ENCODE data around the gene RBBP8NL.

RBBP8NL gene

GRCh38 chr20:62446481-62446880 lies 19.1 kb upstream of the RBBP8NL start:
- no peak for DNase-seq (ENCODE audit: low read depth, low spot score)
- POLR2A ChIA-PET = no interaction called here
- TF ChIP-seq, protein P1, sequence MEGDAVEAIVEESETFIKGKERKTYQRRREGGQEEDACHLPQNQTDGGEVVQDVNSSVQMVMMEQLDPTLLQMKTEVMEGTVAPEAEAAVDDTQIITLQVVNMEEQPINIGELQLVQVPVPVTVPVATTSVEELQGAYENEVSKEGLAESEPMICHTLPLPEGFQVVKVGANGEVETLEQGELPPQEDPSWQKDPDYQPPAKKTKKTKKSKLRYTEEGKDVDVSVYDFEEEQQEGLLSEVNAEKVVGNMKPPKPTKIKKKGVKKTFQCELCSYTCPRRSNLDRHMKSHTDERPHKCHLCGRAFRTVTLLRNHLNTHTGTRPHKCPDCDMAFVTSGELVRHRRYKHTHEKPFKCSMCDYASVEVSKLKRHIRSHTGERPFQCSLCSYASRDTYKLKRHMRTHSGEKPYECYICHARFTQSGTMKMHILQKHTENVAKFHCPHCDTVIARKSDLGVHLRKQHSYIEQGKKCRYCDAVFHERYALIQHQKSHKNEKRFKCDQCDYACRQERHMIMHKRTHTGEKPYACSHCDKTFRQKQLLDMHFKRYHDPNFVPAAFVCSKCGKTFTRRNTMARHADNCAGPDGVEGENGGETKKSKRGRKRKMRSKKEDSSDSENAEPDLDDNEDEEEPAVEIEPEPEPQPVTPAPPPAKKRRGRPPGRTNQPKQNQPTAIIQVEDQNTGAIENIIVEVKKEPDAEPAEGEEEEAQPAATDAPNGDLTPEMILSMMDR (IDR thresholded peaks at IDR 0.05; ENCODE audit: insufficient read depth, low read length, missing control alignments) = no peak
- H3K4me3 ChIP-seq (ENCODE audit: low read depth, low read length) = no peak overlapping the region
- CTCF ChIA-PET = no interaction called here

DNA sequence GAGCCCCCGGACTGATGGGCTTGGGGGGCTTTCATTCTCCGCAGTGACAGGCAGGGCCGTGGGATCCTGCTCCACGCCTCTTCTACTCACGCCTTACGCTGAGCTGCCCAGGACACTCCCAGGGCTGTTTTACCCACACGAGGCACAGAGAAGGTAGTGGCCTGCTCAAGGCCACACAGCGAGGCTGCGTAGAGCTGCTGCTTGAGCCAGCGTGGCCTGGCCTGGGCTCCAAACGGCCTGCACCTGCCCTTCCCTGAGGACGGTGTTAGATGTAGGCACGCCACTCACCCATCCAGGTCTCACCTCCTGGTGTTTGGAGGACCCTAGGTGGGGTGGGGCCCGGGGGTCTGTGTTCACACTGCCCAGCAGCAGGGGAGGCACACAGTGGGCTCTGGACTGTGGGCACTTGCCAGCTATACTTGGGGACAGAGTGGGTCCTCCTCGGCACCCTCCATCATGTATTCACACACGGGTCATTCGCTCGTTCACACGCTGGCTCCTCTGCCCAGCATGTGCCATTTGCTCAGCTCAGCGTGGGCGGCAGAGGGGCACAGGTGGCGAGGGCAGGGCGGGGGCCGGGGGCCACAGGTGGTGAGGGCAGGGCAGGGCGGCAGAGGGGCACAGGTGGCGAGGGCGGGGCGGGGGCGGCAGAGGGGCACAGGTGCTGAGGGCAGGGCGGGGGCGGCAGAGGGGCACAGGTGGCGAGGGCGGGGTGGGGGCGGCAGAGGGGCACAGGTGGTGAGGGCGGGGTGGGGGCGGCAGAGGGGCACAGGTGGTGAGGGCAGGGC lies 18.4 kb upstream of the RBBP8NL start:
- TF ChIP-seq, protein P1 (IDR thresholded peaks at IDR 0.05; ENCODE audit: insufficient read depth, low read length, missing control alignments) = no peak
- DNase-seq (ENCODE audit: low read depth, low spot score) = no peak
- no peak overlapping the region for H3K4me3 ChIP-seq (ENCODE audit: low read depth, low read length)
- CTCF ChIA-PET = no interaction called here
- POLR2A ChIA-PET = no interaction called here

GRCh38 chr20:62444286-62444685 lies 16.9 kb upstream of the RBBP8NL start:
- ChIA-PET POLR2A (interaction anchor here (0.6 kb wide), 1 partner anchor 19 kb away, joined by 3 read pairs; no protein-coding TSS in a partner anchor), CTCF (no interaction called here)
- DNase-seq (ENCODE audit: low read depth, low spot score) = no peak
- TF ChIP-seq, protein P1 (IDR thresholded peaks at IDR 0.05; ENCODE audit: insufficient read depth, low read length, missing control alignments) = no peak
- no peak overlapping the region for H3K4me3 ChIP-seq (ENCODE audit: low read depth, low read length)

DNA sequence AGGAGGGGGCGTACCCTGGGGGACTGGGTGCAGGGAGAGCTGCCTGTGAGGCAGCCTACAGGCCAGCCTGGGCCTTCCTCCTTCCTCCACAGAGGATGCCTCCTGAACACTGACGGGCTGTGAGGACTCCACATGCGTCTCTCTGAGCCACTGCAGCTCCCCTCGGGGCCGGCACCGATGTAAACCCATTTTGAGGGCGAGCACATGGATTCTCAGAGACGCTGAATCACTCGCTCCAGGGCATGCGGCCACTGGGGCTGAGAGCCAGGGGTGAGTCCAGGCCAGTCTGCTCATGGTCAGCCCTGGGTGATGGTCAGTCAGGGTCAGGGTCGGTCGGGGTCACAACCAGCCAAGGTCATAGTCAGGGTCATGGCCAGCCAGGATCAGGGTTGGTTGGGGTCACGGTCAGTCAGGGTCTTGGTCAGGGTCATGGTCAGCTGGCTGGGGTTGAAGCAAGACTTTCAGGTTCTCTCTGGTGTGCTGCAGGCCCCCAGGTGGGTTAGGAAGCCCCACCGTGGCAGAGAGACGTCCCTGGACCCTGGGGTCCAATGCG lies 14.7 kb upstream of the RBBP8NL start:
- CTCF ChIA-PET = no interaction called here

GRCh38 chr20:62439218-62439617 lies 11.9 kb upstream of the RBBP8NL start:
- no peak overlapping the region for H3K4me3 ChIP-seq (ENCODE audit: low read depth, low read length)
- POLR2A ChIA-PET = no interaction called here
- CTCF ChIA-PET = no interaction called here
- TF ChIP-seq, protein P1 (IDR thresholded peaks at IDR 0.05; ENCODE audit: insufficient read depth, low read length, missing control alignments) = no peak
- no peak for DNase-seq (ENCODE audit: low read depth, low spot score)

More for the DNA sequence above, 14.7 kb upstream of the RBBP8NL start:
- DNase-seq (ENCODE audit: low read depth, low spot score) = no peak
- no peak overlapping the region for H3K4me3 ChIP-seq (ENCODE audit: low read depth, low read length)
- POLR2A ChIA-PET = no interaction called here
- TF ChIP-seq, protein P1 (IDR thresholded peaks at IDR 0.05; ENCODE audit: insufficient read depth, low read length, missing control alignments) = no peak

- CTCF ChIA-PET = no interaction called here
- no peak for DNase-seq (ENCODE audit: low read depth, low spot score)
- POLR2A ChIA-PET = no interaction called here
- TF ChIP-seq, protein P1 (IDR thresholded peaks at IDR 0.05; ENCODE audit: insufficient read depth, low read length, missing control alignments) = no peak
- H3K4me3 ChIP-seq (ENCODE audit: low read depth, low read length) = no peak overlapping the region
Measured at GRCh38 chr20:62437927-62438326, 10.6 kb upstream of the RBBP8NL start.
